OCI-LY3 (cell line): ENCODE results near the gene ZFAND6.

ENCODE experiments used
- CTCF ChIP-seq: fragments of 200-600, 300-600 bp; sonication (generic); IDR thresholded peaks from 2 replicates; pipeline ENCODE4 v1.5.1; 2014; ENCODE audit warnings: antibody characterized with exemption, low read length, low read depth
- EZH2phosphoT487 ChIP-seq: fragments of 200-600 bp; shearing (Covaris generic); IDR thresholded peaks from 2 replicates; pipeline ENCODE4 v1.6.1; 2018; ENCODE audit warnings: antibody characterized with exemption, mixed run types, low read depth

DNA sequence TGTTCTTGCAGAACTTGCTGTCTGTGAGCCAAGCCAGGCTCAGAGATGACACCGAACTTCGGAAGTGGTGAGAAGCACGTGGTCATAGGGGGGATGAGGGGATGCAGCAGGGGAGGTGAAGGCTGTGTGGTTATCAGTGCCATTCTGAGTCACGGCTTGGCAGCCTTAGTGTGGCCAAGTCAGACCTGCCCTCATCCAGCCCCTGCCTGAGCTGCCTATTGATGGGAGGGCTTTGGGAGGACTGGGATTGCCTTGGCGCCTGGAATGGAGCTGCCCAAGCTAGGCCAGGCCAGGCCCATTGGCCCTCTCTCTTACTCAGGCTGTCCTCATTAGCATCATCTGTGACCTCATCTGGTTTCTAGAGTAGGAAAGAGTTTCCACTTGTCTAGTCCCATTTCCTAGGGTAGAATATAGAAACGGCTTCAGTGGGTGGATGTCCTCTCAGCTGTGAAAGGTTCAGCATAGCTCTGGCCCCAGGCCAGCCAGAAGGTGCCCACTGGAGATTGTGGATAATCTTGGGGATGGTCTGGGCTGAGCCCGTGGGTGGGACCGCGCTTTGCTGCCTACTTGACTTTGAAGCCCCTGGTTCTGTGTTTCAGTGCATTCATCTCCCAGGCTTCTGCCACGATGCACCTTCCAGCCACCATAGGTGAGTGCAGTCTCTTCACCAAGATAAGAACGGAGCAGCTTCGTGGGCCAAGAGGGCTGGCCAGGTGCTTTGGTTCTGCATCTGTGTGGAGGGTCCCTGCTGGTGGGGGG lies 100.5 kb downstream of the ZFAND6 start:
- TF ChIP-seq EZH2phosphoT487 (no peak), CTCF (no peak)
